Mucosa of rectum (tissue), 2 donors: Measurements from ENCODE around the gene KDM5B.
"Not testable (repeated sequence)": the region's sequence is repeated elsewhere in the genome, so short reads cannot be mapped to it uniquely, and the experiment has no call there.

Experiments used
- H3K27ac ChIP-seq, 2 donors: one replicate each; pipeline ENCODE4 v1.7.0; 2013; ENCODE audit warnings: inconsistent platforms in 2 of 2, low read depth in 2 of 2, low read length in 2 of 2
- H3K27me3 ChIP-seq, 2 donors: one replicate each; pipeline ENCODE4 v1.7.0; 2013; ENCODE audit warnings: low read length in 2 of 2; ENCODE audit not compliant: control insufficient read depth in 2 of 2, insufficient read depth in 2 of 2
- H3K36me3 ChIP-seq, 2 donors: one replicate each; pipeline ENCODE4 v1.7.0; 2013; ENCODE audit warnings: low read length in 2 of 2; ENCODE audit not compliant: control insufficient read depth in 2 of 2, insufficient read depth in 2 of 2
- H3K4me1 ChIP-seq, 2 donors: one replicate each; pipeline ENCODE4 v1.7.0; 2013; ENCODE audit warnings: low read length in 2 of 2, mild to moderate bottlenecking in 1 of 2; ENCODE audit not compliant: control insufficient read depth in 2 of 2, insufficient read depth in 2 of 2
- H3K4me3 ChIP-seq, 2 donors: one replicate each; pipeline ENCODE4 v1.7.0; 2013; ENCODE audit warnings: low read length in 2 of 2
- H3K9ac ChIP-seq, 2 donors: one replicate each; pipeline ENCODE4 v1.7.0; 2013; ENCODE audit warnings: low read length in 2 of 2, low read depth in 1 of 2, mild to moderate bottlenecking in 1 of 2
- H3K9me3 ChIP-seq, 2 donors: one replicate each; pipeline ENCODE4 v1.7.0; 2013; ENCODE audit warnings: low read length in 2 of 2; ENCODE audit not compliant: control insufficient read depth in 2 of 2
- donor health status: healthy.
- donor health status: Normal muscosa, but diverticular disease.

Gene KDM5B

DNA sequence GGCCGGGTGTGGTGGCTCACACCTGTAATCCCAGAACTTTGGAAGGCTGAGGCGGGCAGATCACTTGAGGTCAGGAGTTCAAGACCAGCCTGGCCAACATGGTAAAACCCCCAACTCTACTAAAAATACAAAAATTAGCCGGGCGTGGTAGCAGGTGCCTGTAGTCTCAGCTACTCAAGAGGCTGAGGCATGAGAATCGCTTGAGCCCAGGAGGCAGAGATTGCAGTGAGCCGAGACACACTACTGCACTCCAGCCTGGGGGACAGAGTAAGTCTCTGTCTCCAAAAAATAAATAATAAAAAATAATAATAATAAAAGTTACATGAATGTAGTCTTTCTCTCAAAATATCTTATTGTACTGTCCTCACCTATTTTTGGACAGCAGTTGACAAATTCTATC, 13.3 kb downstream of the KDM5B start:
- not testable (repeated sequence) for H3K27me3 ChIP-seq, H3K36me3 ChIP-seq, H3K4me3 ChIP-seq, H3K9me3 ChIP-seq, H3K27ac ChIP-seq, H3K9ac ChIP-seq
- peaks cover 8 to 19% of the 10 kb centered on the region in 2 donors for H3K4me1 ChIP-seq

DNA sequence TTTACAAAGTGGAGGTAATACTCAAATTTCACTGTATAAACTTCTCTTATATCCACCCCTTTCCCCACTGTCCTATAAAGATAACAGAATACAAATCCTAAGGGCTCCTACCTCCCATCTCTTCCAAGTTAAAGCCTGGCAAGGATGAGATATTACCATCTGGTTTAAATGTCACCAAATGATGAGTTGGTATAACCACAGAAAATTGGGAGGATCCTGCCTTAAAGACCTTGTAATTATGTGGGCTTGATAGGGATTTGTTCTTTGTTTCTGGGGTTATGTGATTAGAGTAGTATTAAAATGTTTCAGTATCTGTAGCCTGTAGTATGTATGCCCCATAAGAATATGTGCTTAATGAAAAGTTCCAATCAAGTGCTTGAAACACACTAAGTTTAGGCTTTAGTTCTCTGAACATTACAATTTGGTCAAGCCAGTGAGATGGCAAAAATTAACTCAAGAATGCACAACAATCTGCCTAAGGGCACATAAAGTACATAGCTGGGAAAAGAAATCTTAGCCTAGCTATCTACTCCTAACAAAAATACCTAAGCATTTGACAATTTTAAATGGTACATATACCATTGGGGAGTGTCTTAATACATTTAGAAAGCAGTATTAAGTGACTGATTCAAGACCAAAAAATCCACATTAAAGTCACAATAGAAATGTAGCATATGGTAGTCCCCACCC, 14.0 kb downstream of the KDM5B start:
- H3K9ac ChIP-seq = no peak overlapping the region
- no peak overlapping the region for H3K4me3 ChIP-seq
- H3K9me3 ChIP-seq = no peaks in the 10 kb centered on the region
- H3K36me3 ChIP-seq = peaks cover 0 to 2% of the 10 kb centered on the region in 2 donors
- H3K27me3 ChIP-seq = no peaks in the 10 kb centered on the region
- no peak overlapping the region for H3K27ac ChIP-seq
- peaks cover 13 to 25% of the 10 kb centered on the region in 2 donors for H3K4me1 ChIP-seq

DNA sequence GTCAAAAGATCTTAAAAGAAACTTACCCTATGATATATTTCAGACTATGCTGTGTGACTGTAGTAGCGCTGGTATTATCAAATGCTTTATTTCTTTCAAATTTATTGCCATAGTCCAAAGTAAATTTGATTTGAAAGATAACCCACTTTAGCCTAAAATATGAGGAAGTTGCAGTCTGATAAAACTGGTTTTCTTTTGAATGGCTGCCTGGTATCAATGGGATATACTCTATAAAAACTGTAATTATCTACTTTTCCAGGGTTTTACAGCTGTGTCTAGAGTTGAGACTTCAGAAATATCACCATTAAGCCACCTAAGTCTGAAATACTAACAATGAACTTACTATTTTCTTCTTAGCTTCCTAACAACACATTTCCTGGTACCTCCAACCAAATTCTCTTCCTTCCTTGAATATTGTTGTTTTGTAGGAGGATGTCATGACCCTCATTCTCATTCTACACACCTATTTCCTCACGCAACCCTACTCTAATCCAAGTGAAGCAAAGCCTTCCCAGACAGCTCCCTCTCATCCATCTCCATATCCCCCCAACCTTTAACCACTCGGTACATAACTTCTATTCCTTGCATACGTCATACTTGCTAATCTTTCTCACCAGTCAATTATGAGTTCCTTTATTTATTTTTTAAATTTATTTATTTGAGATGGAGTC, 17.0 kb downstream of the KDM5B start:
- no peaks in the 10 kb centered on the region for H3K9me3 ChIP-seq
- peak overlapping the region in 1 of 2 donors; percentile 41 for H3K4me3 ChIP-seq
- H3K36me3 ChIP-seq = no peaks in the 10 kb centered on the region
- H3K4me1 ChIP-seq = peaks cover 14 to 34% of the 10 kb centered on the region in 2 donors
- no peak overlapping the region for H3K9ac ChIP-seq
- H3K27me3 ChIP-seq = no peaks in the 10 kb centered on the region
- H3K27ac ChIP-seq = peak overlapping the region; percentile 54 to 55

DNA sequence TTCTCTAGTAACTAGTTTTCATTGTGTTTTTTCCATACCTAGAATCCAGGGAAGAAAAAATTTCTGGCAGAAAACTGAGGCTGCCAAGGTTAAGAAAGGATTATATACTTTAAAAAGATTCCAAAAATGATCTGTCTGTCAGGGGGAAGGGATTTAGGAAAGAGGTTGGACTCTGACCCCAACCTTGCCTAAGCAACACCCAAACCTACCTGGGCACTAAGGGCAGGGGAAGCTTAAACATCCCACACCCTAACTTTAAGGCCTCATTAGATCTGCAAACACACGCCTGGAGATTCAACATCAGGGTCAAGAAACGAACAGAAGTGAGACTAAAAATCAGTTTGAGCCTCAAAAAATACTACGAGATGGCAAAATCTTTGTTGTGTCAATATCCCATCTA, 19.4 kb downstream of the KDM5B start:
- Histone ChIP-seq H3K27ac (peak overlapping the region; percentile 76 to 77), H3K9ac (no peak overlapping the region), H3K4me1 (peaks cover 11 to 28% of the 10 kb centered on the region in 2 donors), H3K9me3 (no peaks in the 10 kb centered on the region), H3K4me3 (peak overlapping the region in 1 of 2 donors; percentile 44), H3K27me3 (no peaks in the 10 kb centered on the region), H3K36me3 (no peaks in the 10 kb centered on the region)

DNA sequence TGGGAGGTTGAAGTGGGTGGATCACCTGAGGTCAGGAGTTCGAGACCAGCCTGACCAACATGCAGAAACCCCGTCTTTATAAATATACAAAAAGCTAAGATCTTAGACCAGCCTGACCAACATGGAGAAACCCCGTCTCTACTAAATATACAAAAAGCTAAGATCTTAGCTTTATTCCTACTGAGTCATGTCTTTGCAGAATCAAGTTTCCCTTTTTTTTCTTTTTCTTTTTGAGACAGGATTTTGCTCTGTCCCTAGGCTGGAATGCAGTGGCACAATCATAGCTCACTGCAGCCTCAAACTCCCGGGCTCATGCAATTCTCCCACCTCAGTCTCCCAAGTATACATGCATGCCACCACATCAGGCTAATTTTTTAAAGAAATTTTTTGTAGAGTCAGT, 21.4 kb downstream of the KDM5B start:
- H3K27me3 ChIP-seq = no peaks in the 10 kb centered on the region
- no peak overlapping the region for H3K27ac ChIP-seq
- peaks cover 11 to 28% of the 10 kb centered on the region in 2 donors for H3K4me1 ChIP-seq
- H3K9me3 ChIP-seq = no peaks in the 10 kb centered on the region
- H3K9ac ChIP-seq = no peak overlapping the region
- H3K36me3 ChIP-seq = no peaks in the 10 kb centered on the region
- no peak overlapping the region for H3K4me3 ChIP-seq

DNA sequence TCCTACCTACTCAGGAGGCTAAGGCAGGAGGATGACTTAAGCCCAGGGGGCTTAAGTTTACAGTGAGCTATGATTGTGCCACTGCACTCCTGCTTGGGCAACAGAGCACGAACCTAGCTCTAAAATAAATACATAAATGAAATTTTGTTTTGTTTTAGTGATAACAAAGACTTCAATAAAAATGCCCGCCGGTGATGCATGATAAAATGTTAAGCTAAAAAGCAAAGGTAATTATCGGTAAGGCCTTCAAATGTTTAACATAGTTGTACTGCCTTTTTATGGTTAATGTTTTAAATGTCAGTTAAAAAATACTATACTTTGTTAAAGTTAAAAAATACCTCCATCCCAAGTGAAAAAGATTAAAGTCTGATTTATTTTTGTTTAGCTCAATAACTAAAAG, 27.0 kb downstream of the KDM5B start:
- Histone ChIP-seq H3K4me1 (peaks cover 5 to 10% of the 10 kb centered on the region in 2 donors), H3K9me3 (no peaks in the 10 kb centered on the region), H3K4me3 (no peak overlapping the region), H3K27me3 (no peaks in the 10 kb centered on the region), H3K27ac (no peak overlapping the region), H3K36me3 (peaks cover 2 to 4% of the 10 kb centered on the region in 2 donors), H3K9ac (no peak overlapping the region)

DNA sequence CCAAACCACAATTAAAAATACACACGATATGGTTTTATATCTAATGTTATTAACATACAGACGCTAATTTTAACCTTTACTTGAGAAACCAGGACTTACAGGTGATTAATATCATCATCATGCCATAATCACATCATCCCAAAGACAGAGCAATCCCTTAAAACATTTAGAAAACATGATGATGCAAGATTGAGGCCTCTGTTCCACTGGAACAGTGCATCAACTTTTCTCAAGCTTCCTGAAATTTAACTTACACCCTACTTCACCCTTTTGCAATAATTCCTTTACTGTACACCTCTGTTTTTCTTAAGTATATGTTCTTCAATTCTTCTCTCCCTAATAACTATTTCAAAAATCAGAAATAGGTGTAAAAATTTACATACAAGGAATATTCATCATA, 38.1 kb downstream of the KDM5B start:
- Histone ChIP-seq H3K9me3 (no peaks in the 10 kb centered on the region), H3K36me3 (peaks cover 22 to 47% of the 10 kb centered on the region in 2 donors), H3K27ac (no peak overlapping the region), H3K4me1 (no peaks in the 10 kb centered on the region), H3K27me3 (no peaks in the 10 kb centered on the region), H3K9ac (no peak overlapping the region), H3K4me3 (no peak overlapping the region)

DNA sequence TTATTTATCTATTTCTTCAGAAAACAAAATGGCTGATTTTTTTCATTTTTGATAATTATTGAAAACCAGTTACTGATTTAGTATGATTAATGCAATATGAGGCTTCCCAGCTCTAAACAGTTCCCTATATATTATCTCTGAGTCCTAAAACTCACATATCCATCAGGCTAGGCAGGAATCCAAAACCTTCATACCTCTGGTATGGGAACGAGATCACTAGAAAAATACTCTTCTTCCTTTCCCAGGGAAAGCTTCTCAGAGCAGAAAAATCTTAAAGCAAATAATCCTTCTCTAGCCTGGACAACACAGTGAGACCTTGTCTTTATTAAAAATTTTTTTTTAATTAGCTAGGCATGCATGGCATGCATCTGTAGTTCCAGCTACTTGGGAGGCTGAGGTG, 42.5 kb downstream of the KDM5B start:
- Histone ChIP-seq H3K27me3 (no peaks in the 10 kb centered on the region), H3K9ac (no peak overlapping the region), H3K4me1 (no peaks in the 10 kb centered on the region), H3K27ac (no peak overlapping the region), H3K9me3 (no peaks in the 10 kb centered on the region), H3K4me3 (no peak overlapping the region), H3K36me3 (peaks cover 39 to 58% of the 10 kb centered on the region in 2 donors)

DNA sequence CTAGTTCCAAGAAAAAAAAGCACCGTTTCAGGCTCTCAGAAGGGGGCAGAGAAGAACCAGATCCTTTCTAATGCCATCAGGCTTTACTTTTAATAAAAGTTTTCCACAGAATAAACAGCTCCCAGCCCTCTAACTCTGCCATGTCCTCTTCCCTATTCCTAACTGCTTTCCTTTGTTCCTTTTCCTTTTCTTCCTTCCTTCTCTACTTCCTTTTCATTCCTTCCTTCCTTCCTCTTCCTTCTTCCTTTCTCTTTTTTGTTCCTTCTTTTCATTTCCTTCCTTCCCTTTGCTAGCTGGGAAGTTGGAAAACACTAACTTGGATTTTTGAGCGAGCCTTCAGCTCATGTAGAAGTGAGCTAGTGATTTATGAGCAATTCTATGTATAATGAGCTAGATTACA, 46.2 kb downstream of the KDM5B start:
- Histone ChIP-seq H3K9ac (no peak overlapping the region), H3K4me1 (no peaks in the 10 kb centered on the region), H3K27ac (no peak overlapping the region), H3K27me3 (no peaks in the 10 kb centered on the region), H3K36me3 (peaks cover 57 to 76% of the 10 kb centered on the region in 2 donors), H3K4me3 (no peak overlapping the region), H3K9me3 (no peaks in the 10 kb centered on the region)

DNA sequence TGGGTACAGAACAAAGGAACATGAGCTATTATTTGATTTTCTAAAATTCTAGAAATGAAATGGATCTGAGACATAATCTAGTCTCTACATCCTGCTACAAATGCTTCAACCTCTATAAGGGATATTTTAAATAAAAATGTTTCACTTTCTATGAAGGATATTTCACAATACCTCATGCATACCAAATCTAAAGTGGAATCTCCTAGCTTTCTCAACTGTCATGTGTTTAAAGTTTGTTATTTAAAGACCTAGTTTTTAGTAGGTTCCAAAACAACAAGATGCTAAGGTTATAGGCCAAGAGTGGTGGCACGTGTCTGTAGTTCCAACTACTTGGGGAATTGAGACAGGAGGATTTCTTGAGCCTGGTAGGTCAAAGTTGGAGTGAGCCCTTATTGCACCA, 47.6 kb downstream of the KDM5B start:
- Histone ChIP-seq H3K9me3 (no peaks in the 10 kb centered on the region), H3K4me1 (no peaks in the 10 kb centered on the region), H3K27me3 (no peaks in the 10 kb centered on the region), H3K36me3 (peaks cover 63 to 79% of the 10 kb centered on the region in 2 donors), H3K27ac (no peak overlapping the region), H3K4me3 (no peak overlapping the region), H3K9ac (no peak overlapping the region)
